HUES6 (cell line): ENCODE data around the gene FUT1.
"Not testable (repeated sequence)": the region's sequence is repeated elsewhere in the genome, so short reads cannot be mapped to it uniquely, and the experiment has no call there.

Experiments used
- H3K27ac ChIP-seq: 2 replicates; pipeline ENCODE4 v1.7.0; 2013; ENCODE audit warnings: low read depth, mild to moderate bottlenecking, low read length, inconsistent platforms
- H3K27me3 ChIP-seq: 2 replicates; pipeline ENCODE4 v1.6.1; 2013; ENCODE audit warnings: low read length; ENCODE audit not compliant: control insufficient read depth, insufficient read depth
- H3K36me3 ChIP-seq: 2 replicates; pipeline ENCODE4 v1.6.1; 2013; ENCODE audit warnings: low read length; ENCODE audit not compliant: control insufficient read depth, insufficient read depth
- H3K4me1 ChIP-seq: 2 replicates; pipeline ENCODE4 v1.6.1; 2013; ENCODE audit warnings: low read length; ENCODE audit not compliant: control insufficient read depth, insufficient read depth
- H3K4me3 ChIP-seq: 2 replicates; pipeline ENCODE4 v1.5.1; 2013; ENCODE audit warnings: low read depth, low read length
- H3K9ac ChIP-seq: one replicate; pipeline ENCODE4 v1.6.1; 2013; ENCODE audit warnings: mild to moderate bottlenecking, low read length
- H3K9me3 ChIP-seq: 2 replicates; pipeline ENCODE4 v1.6.1; 2013; ENCODE audit warnings: low read depth, low read length; ENCODE audit not compliant: control insufficient read depth, insufficient read depth

Gene FUT1

DNA sequence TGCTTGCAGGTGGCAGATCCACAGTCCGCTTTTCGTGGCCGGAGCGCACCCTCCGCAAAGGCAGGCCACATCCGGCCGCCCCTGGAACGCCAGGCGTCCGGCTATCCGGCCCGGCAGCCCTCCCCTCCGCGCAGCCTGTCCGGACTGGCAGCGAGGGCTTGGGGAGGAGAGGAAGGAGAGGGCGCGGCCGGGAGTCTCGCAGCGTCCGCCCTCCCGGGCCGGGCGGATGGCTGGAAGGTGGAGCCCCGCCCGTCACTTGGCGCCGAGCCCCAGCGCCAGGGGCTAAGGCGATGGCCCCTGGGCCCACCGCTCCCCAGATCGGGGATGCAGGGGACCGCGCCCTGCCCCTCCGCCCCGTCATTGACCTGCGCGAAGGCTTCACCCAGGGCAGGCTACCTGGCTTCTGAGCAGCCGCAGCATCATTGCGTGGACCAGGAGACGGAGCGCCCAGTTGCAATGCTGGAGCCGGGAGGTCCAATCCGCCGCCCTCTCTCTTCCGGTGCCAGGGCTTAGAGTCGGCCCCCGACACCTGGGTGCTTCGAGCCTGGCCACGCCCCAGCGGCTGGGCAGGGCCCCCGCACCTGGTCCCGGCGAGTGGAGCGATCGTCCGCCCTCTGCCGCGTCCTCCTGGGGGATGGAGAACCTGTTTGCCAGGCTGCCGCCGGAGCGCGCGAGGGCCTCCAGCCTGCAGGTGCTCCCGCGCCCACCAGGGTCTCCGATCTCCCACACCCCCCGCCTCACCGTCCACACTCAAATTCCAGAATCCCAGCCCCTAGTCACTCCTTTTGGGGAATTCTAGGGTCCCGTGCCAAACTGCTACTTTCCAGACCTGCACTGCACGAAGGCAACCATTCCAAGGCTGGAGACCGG lies at the start of gene FUT1:
FUT1 (minus strand) TSS at position 146 of the 870 bp plus-strand sequence. CDS start 1,360 bp downstream, outside the sequence.
- Histone ChIP-seq H3K9ac (peak within 1 kb of the TSS; percentile 63), H3K9me3 (no peaks in the 10 kb centered on the region), H3K36me3 (peaks cover 20% of the 10 kb centered on the region), H3K27me3 (peaks cover 6% of the 10 kb centered on the region; the same call in 1 of the 2 replicates), H3K27ac (no peak within 1 kb of the TSS), H3K4me3 (peak within 1 kb of the TSS; percentile 77), H3K4me1 (peaks cover 12% of the 10 kb centered on the region; the same call in 1 of the 2 replicates)

GRCh38 chr19:48799358-48800300 lies 47.2 kb upstream of the FUT1 start:
- no peak overlapping the region; the same call in 1 of the 2 replicates for H3K27ac ChIP-seq
- no peaks in the 10 kb centered on the region for H3K27me3 ChIP-seq
- H3K4me1 ChIP-seq = peaks cover 9% of the 10 kb centered on the region
- no peaks in the 10 kb centered on the region for H3K9me3 ChIP-seq
- no peak overlapping the region for H3K4me3 ChIP-seq
- peak overlapping the region; percentile 53 for H3K9ac ChIP-seq
- no peaks in the 10 kb centered on the region for H3K36me3 ChIP-seq

GRCh38 chr19:48798937-48799336 lies 46.5 kb upstream of the FUT1 start:
- Histone ChIP-seq H3K4me1 (peaks cover 9% of the 10 kb centered on the region), H3K9me3 (no peaks in the 10 kb centered on the region), H3K27ac (no peak overlapping the region; the same call in 1 of the 2 replicates), H3K9ac (peak overlapping the region; percentile 53), H3K27me3 (no peaks in the 10 kb centered on the region), H3K4me3 (no peak overlapping the region), H3K36me3 (no peaks in the 10 kb centered on the region)

- Histone ChIP-seq H3K36me3 (no peaks in the 10 kb centered on the region), H3K27me3 (no peaks in the 10 kb centered on the region), H3K4me3 (no peak overlapping the region), H3K4me1 (peaks cover 9% of the 10 kb centered on the region), H3K27ac (no peak overlapping the region), H3K9me3 (no peaks in the 10 kb centered on the region), H3K9ac (no peak overlapping the region)
Observed at GRCh38 chr19:48797103-48797502, 44.7 kb upstream of the FUT1 start.

GRCh38 chr19:48796298-48797083 lies 44.0 kb upstream of the FUT1 start:
- H3K4me1 ChIP-seq = peaks cover 9% of the 10 kb centered on the region
- no peaks in the 10 kb centered on the region for H3K9me3 ChIP-seq
- H3K27ac ChIP-seq = no peak overlapping the region
- H3K9ac ChIP-seq = no peak overlapping the region
- no peaks in the 10 kb centered on the region for H3K36me3 ChIP-seq
- no peaks in the 10 kb centered on the region for H3K27me3 ChIP-seq
- H3K4me3 ChIP-seq = no peak overlapping the region

DNA sequence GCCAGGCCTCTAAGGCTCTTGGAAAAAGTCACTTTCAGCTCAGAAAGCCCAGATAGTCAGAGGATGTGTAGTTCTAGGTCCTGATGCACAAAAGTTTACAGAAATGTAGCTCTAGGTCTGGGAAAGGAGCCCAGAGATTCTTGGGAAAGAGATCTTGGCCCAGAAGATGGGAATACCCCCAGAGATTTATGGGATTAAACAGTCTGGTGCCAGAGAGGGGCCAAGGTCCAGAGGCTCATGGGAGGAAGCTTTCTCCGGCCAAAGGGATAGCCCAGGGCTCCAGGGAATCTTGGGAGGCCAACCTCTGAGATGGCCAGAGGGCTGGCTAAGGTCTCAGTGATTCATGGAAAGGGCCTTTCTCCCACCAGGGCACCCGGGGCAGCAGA lies 43.2 kb upstream of the FUT1 start:
- H3K27ac ChIP-seq = no peak overlapping the region
- H3K4me1 ChIP-seq = peaks cover 9% of the 10 kb centered on the region
- H3K4me3 ChIP-seq = no peak overlapping the region
- H3K9ac ChIP-seq = no peak overlapping the region
- no peaks in the 10 kb centered on the region for H3K27me3 ChIP-seq
- H3K9me3 ChIP-seq = no peaks in the 10 kb centered on the region
- H3K36me3 ChIP-seq = no peaks in the 10 kb centered on the region

- no peaks in the 10 kb centered on the region for H3K9me3 ChIP-seq
- no peaks in the 10 kb centered on the region for H3K27me3 ChIP-seq
- no peaks in the 10 kb centered on the region for H3K36me3 ChIP-seq
- peak overlapping the region; percentile 84 for H3K4me3 ChIP-seq
- peak overlapping the region; percentile 63 for H3K9ac ChIP-seq
- no peak overlapping the region for H3K27ac ChIP-seq
- peaks cover 9% of the 10 kb centered on the region for H3K4me1 ChIP-seq
Observed at GRCh38 chr19:48795055-48795684, 42.7 kb upstream of the FUT1 start.

GRCh38 chr19:48794291-48794690 lies 41.9 kb upstream of the FUT1 start:
- peaks cover 5% of the 10 kb centered on the region for H3K4me1 ChIP-seq
- no peaks in the 10 kb centered on the region for H3K27me3 ChIP-seq
- H3K4me3 ChIP-seq = no peak overlapping the region
- H3K9me3 ChIP-seq = no peaks in the 10 kb centered on the region
- H3K36me3 ChIP-seq = no peaks in the 10 kb centered on the region
- no peak overlapping the region for H3K27ac ChIP-seq
- no peak overlapping the region for H3K9ac ChIP-seq

GRCh38 chr19:48793271-48793670 lies 40.8 kb upstream of the FUT1 start:
- Histone ChIP-seq H3K9ac (no peak overlapping the region), H3K9me3 (no peaks in the 10 kb centered on the region), H3K4me1 (no peaks in the 10 kb centered on the region), H3K36me3 (no peaks in the 10 kb centered on the region), H3K27me3 (no peaks in the 10 kb centered on the region), H3K4me3 (no peak overlapping the region), H3K27ac (no peak overlapping the region)

DNA sequence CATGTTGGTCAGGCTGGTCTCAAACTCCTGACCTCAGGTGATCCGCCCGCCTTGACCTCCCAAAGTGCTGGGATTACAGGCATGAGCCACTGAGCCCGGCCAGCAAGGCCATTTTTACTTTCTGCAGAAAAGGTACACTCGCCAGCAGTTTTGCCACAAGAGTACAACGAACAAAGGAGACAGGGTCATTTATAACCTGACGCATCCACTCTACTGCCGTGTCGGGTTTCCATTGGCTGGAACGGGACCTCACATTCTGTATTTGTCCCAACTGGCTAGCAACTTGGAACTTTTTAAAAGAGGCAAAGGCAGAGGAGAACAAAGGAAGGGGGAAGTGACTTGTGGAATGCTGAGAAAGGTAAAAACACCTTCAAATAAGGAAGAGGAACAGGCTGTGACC lies 34.9 kb upstream of the FUT1 start:
- not testable (repeated sequence) for H3K4me1 ChIP-seq, H3K27me3 ChIP-seq, H3K27ac ChIP-seq, H3K9ac ChIP-seq, H3K4me3 ChIP-seq, H3K36me3 ChIP-seq, H3K9me3 ChIP-seq
